GM21529 (cell line): ENCODE measurements around the gene THBS1.
A peak's percentile ranks its signal among the peaks of the same experiment; 100 is the strongest.

Source experiments
- ATAC-seq: cut with Tn5 transposase; IDR thresholded peaks from one replicate; pipeline ENCODE4 v1.9.1; 2021; ENCODE audit not compliant: unreplicated experiment

THBS1 gene

GRCh38 chr15:39573844-39574243, 7.0 kb upstream of the THBS1 start:
- ATAC-seq = no peak

GRCh38 chr15:39574427-39574826, 6.5 kb upstream of the THBS1 start:
- ATAC-seq = no peak

GRCh38 chr15:39575180-39575579, 5.7 kb upstream of the THBS1 start:
- ATAC-seq = no peak

GRCh38 chr15:39578851-39579486, 1.9 kb upstream of the THBS1 start:
- ATAC-seq = no peak

- no peak for ATAC-seq
Observed at GRCh38 chr15:39579487-39580116, 1.3 kb upstream of the THBS1 start.

GRCh38 chr15:39580117-39580484, 778 bp upstream of the THBS1 start:
- peak; percentile 81 for ATAC-seq

- no peak for ATAC-seq
Observed at GRCh38 chr15:39581242-39581792, 438 bp downstream of the THBS1 start.

- ATAC-seq = no peak
Observed at GRCh38 chr15:39581793-39582285, 960 bp downstream of the THBS1 start.

- no peak for ATAC-seq
Observed at GRCh38 chr15:39582286-39582976, 1.6 kb downstream of the THBS1 start.

GRCh38 chr15:39582977-39583595, 2.2 kb downstream of the THBS1 start:
- no peak for ATAC-seq

GRCh38 chr15:39583596-39584265, 2.9 kb downstream of the THBS1 start:
- ATAC-seq = no peak

- ATAC-seq = no peak
Observed at GRCh38 chr15:39584266-39584659, 3.4 kb downstream of the THBS1 start.

GRCh38 chr15:39584662-39585388, 3.9 kb downstream of the THBS1 start:
- ATAC-seq = no peak

- no peak for ATAC-seq
Observed at GRCh38 chr15:39585389-39585841, 4.5 kb downstream of the THBS1 start.

- ATAC-seq = no peak
Observed at GRCh38 chr15:39585871-39586301, 5.0 kb downstream of the THBS1 start.

GRCh38 chr15:39586387-39587095, 5.7 kb downstream of the THBS1 start:
- ATAC-seq = no peak

- ATAC-seq = no peak
Observed at GRCh38 chr15:39587096-39587721, 6.3 kb downstream of the THBS1 start.

GRCh38 chr15:39587731-39588530, 7.1 kb downstream of the THBS1 start:
- ATAC-seq = no peak
